Muscle of leg (tissue), 11 donors: ENCODE data around the gene NEGR1. TPM values are rescaled to one million over a fixed set of nuclear protein-coding genes. Genes with fewer than 3 reads are reported as not detected.
A peak's percentile ranks its signal among the peaks of the same experiment; 100 is the strongest.
"Not testable (repeated sequence)": the region's sequence is repeated elsewhere in the genome, so short reads cannot be mapped to it uniquely, and the experiment has no call there.

Experiments used
- DNase-seq: peaks from one replicate; pipeline ENCODE4 v3.0.0; 2013
- H3K27ac ChIP-seq: one replicate; pipeline ENCODE4 v1.5.1; 2013; ENCODE audit warnings: mild to moderate bottlenecking, low read length, control low read depth
- H3K27me3 ChIP-seq: one replicate; pipeline ENCODE4 v1.6.1; 2013; ENCODE audit warnings: low read length; ENCODE audit not compliant: control insufficient read depth, insufficient read depth
- H3K36me3 ChIP-seq: one replicate; pipeline ENCODE4 v1.6.1; 2013; ENCODE audit warnings: low read length; ENCODE audit not compliant: control insufficient read depth, insufficient read depth
- H3K4me1 ChIP-seq: one replicate; pipeline ENCODE4 v1.6.1; 2013; ENCODE audit warnings: low read length; ENCODE audit not compliant: control insufficient read depth, insufficient read depth
- H3K4me3 ChIP-seq: one replicate; pipeline ENCODE4 v1.5.1; 2013; ENCODE audit warnings: low read length, control low read depth
- H3K9me3 ChIP-seq: replicated peaks from 2 replicates; pipeline ENCODE4 v1.6.1; 2013; ENCODE audit warnings: low read depth, low read length; ENCODE audit not compliant: control insufficient read depth
- WGBS: methylation state at CpG from one replicate; pipeline ENCODE4 v1.1.5; 2013; ENCODE audit warnings: missing lambda C conversion rate; ENCODE audit not compliant: insufficient coverage; 5-methylcytosine and 5-hydroxymethylcytosine counted together
- polyA plus RNA-seq, 8 donors: library from polyadenylated mRNA; unstranded; fragments of 120-200 nt; gene quantifications; one replicate each; pipeline versions ENCODE4 v1.2.1 to v1.2.3, GENCODE V29; 2013; ENCODE audit warnings: inconsistent platforms in 1 of 8, low replicate concordance in 1 of 8; ENCODE audit not compliant: insufficient read length in 8 of 8, insufficient read depth in 1 of 8
- total RNA-seq: library from RNA; stranded (reverse); fragments of 120-200 nt; gene quantifications from one replicate; pipeline ENCODE4 v1.2.4, GENCODE V29; 2013

Gene NEGR1
- total and polyA plus RNA-seq, 9 donors = 15.5 to 24.1 (median 22.1) TPM

DNA sequence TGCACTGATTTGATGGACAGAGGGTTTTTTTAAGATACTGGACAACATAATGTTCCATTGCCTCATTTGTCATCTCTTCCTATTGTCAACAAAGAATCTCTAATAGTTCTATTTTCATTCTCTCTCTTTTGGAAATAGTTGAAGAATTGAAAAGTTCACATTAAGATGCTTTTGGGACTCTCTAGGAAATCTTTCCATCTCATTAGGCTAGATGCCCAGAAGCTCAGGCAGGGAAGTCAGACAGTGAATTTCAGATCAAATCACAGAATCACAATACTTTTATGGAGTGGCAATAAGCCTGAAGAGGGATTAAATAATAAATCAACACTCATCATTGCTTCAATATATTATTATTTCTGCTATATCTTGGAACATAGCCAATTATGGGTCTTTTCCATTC is 29.2 kb downstream of the NEGR1 start:
- no peaks in the 10 kb centered on the region for H3K27me3 ChIP-seq
- no peaks in the 10 kb centered on the region for H3K36me3 ChIP-seq
- no peak overlapping the region for H3K4me3 ChIP-seq
- peak; percentile 90 for DNase-seq
- no peaks in the 10 kb centered on the region for H3K9me3 ChIP-seq
- no peaks in the 10 kb centered on the region for H3K4me1 ChIP-seq
- H3K27ac ChIP-seq = no peak overlapping the region

DNA sequence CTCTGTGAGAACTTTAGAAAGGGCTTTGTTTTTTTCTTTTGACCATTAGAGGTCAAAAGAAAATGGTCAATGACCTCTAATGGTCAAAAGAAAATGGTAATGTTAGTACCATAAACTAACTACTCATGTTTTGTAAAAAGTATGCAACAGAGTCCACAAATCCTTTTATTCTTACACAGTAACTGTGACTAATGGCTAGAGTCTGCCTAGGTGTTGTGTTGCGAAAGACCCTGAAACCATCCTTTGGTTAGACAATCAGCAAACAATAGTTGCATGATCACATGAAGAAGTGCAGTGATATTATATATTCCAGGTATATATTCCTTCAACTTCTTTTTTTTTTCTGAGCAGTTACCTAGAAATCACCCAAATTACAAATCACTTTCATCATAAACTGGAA is 40.9 kb downstream of the NEGR1 start:
- no peaks in the 10 kb centered on the region for H3K36me3 ChIP-seq
- no peaks in the 10 kb centered on the region for H3K9me3 ChIP-seq
- WGBS = no CpG with 5 or more reads among the region's 1 CpG
- no peaks in the 10 kb centered on the region for H3K27me3 ChIP-seq
- H3K4me3 ChIP-seq = no peak overlapping the region
- no peaks in the 10 kb centered on the region for H3K4me1 ChIP-seq
- DNase-seq = no peak
- no peak overlapping the region for H3K27ac ChIP-seq

DNA sequence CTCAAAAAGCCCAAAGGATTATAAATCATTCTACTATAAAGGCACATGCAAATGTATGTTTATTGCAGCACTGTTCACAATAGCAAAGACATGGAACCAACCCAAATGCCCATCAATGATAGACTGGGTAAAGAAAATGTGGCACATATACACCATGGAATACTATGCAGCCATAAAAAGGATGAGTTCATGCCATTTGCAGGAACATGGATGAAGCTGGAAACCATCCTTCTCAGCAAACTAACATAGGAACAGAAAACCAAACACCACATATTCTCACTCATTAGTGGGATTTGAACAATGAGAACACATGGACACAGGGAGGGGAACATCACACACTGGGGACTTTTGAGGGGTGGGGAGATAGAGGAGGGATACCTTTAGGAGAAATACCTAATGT is 46.4 kb downstream of the NEGR1 start:
- not testable (repeated sequence) for H3K4me1 ChIP-seq, DNase-seq, H3K9me3 ChIP-seq, H3K4me3 ChIP-seq, H3K36me3 ChIP-seq, H3K27me3 ChIP-seq, H3K27ac ChIP-seq

DNA sequence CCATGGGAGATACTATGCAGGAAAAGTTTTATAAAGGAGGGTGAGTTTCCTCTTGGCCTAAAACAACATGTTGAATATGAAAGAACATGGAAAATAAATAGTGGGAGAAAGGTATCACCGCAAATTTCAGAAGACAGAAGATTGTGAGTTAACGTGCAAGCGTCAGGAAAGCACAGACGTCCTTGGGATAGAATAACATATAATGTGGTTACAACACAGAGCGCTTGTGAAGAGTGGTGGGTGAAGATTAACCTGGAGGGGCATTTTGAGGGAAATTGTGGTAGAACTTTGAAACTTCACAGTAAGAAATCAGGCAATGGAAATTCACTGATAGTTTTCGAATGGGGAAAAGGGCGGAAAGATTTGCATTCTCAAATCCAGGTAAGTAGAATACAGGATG is 47.3 kb downstream of the NEGR1 start:
- H3K4me3 ChIP-seq = no peak overlapping the region
- H3K27me3 ChIP-seq = no peaks in the 10 kb centered on the region
- H3K4me1 ChIP-seq = no peaks in the 10 kb centered on the region
- 88% methylated on average over 5 of the region's 7 CpGs for WGBS
- no peak for DNase-seq
- no peak overlapping the region for H3K27ac ChIP-seq
- H3K36me3 ChIP-seq = no peaks in the 10 kb centered on the region
- no peaks in the 10 kb centered on the region for H3K9me3 ChIP-seq

DNA sequence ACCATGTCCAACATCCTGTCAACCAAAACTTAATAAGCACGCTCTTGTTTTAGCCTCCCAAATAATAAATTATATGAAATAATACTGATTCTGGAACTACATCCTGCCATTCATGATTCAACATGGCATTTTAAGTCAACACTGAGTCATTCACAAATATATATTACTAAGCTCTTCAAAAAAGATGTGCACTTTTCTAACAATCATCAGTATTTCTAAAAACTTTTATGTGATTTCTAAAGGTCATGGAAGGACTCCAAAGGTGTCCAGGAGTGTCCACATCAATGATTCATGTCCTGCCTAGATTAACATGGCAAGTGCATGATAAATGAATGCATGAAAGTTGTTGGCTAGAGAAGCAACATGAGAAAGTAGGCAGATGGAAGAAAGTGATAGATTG is 51.6 kb downstream of the NEGR1 start:
- Histone ChIP-seq H3K27me3 (no peaks in the 10 kb centered on the region), H3K9me3 (no peaks in the 10 kb centered on the region), H3K4me1 (no peaks in the 10 kb centered on the region), H3K27ac (no peak overlapping the region), H3K36me3 (no peaks in the 10 kb centered on the region), H3K4me3 (no peak overlapping the region)
- no peak for DNase-seq
- WGBS = no CpG with 5 or more reads among the region's 1 CpG

DNA sequence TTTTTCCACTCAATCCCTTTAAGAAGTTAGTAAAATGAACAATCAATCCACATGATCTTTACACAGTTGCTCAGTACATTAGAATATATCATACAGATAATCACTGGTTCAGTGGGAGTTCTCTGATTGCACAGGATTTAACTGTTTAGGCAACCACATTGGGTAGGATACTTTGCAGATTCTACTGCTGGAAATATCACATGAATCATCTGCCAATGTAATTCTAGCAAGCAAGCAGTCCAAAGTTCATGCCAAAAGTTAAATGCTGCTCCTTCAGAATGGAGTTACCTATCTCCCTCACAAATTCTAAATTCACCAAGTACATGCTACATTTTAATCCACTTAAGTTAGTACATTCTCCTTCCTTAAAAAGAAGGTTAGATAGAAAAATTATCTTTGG is 52.4 kb downstream of the NEGR1 start:
- no peaks in the 10 kb centered on the region for H3K27me3 ChIP-seq
- H3K9me3 ChIP-seq = no peaks in the 10 kb centered on the region
- H3K27ac ChIP-seq = no peak overlapping the region
- H3K4me1 ChIP-seq = no peaks in the 10 kb centered on the region
- peak; percentile 1 for DNase-seq
- H3K4me3 ChIP-seq = no peak overlapping the region
- no peaks in the 10 kb centered on the region for H3K36me3 ChIP-seq

DNA sequence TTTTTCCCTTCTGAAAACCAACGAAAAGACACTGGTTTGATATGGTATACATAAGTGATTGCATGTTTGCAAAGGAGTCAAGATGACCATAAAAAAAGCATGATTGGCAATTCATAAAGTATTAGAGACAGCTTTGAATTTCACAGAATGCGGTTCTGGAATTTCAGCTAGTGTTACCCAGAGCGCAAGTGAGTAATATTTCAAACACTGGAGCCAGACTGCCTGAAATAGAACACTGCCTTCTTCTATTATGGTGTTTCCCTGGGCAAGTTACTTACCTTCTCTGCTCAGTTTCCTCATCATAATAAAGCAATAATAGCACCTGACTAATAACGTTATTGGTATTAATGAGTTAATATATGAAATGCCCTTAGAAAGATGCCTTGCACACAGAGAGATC is 54.7 kb downstream of the NEGR1 start:
- H3K36me3 ChIP-seq = no peaks in the 10 kb centered on the region
- no peaks in the 10 kb centered on the region for H3K27me3 ChIP-seq
- no peaks in the 10 kb centered on the region for H3K9me3 ChIP-seq
- DNase-seq = no peak
- no peak overlapping the region for H3K27ac ChIP-seq
- H3K4me1 ChIP-seq = no peaks in the 10 kb centered on the region
- WGBS = no CpG with 5 or more reads among the region's 4 CpGs
- H3K4me3 ChIP-seq = no peak overlapping the region

DNA sequence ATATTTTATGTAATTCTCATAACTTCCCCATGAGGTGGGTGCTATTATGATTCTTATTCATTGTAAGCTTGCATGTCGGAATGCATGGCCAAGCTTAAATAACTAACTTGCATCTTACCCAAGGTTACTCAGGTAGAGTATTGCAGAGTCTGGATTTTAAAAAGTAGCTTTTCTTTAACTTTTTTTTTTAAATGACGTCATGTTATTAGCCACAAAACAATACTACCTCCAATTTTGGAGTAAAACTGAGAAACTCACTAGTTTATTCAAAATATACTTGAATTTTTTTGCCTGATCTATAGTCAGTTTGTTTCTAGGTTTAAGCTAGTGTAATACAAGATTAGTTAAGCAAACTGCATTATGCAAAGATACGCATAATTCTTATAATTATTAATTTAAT is 57.8 kb downstream of the NEGR1 start:
- no peak overlapping the region for H3K4me3 ChIP-seq
- no peaks in the 10 kb centered on the region for H3K27me3 ChIP-seq
- DNase-seq = no peak
- H3K4me1 ChIP-seq = no peaks in the 10 kb centered on the region
- no peaks in the 10 kb centered on the region for H3K36me3 ChIP-seq
- no peaks in the 10 kb centered on the region for H3K9me3 ChIP-seq
- no CpG with 5 or more reads among the region's 3 CpGs for WGBS
- no peak overlapping the region for H3K27ac ChIP-seq

DNA sequence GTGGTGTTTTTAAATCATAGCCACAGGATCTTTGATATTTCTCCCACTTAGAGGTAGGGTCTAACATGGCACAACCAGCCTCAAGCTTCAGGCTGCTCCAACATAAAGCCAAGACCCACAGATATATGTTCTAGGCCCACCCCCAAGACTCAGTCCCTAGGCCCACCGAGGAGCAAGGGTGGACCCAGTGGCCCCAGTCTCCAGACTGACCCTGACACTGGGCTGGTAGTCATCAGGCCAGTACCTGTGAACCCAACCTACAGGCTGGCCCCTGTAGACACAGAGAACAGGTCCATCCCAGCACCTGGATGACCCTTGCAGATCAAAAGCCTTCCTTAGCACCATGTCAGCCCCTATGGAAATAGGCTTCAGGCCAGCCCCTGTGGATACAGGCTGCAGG is 60.5 kb downstream of the NEGR1 start:
- no peaks in the 10 kb centered on the region for H3K9me3 ChIP-seq
- H3K27ac ChIP-seq = no peak overlapping the region
- no peaks in the 10 kb centered on the region for H3K36me3 ChIP-seq
- no peaks in the 10 kb centered on the region for H3K4me1 ChIP-seq
- no peak overlapping the region for H3K4me3 ChIP-seq
- DNase-seq = no peak
- 83% methylated on average over 1 of the region's 1 CpG for WGBS
- H3K27me3 ChIP-seq = no peaks in the 10 kb centered on the region

DNA sequence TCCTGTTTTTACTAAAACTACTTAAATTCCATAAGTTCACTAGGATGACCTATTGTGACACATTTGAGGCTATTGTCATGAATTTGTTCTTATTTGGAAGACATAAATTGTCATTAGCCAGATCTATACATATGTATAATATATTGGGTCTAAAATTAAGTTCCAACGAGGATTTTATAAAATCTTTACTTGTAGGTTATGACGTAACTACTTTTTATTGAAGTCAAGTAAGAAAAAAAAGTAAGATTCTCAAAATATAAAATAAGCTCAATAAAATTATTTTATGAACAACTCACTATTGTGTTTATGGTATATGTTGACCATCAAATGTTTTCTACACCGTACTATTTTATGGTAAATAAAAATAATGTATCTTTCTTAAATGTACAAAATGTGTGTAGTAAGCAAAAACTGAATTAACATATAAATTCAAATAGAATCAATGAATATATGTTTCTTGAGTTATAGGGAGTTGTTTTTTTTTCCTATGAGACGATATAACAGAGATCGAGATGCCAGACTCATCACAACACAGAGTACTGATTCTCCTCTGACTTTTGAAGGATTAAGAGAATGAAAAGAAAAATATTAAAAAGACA is 64.1 kb downstream of the NEGR1 start:
- no peaks in the 10 kb centered on the region for H3K9me3 ChIP-seq
- H3K4me1 ChIP-seq = no peaks in the 10 kb centered on the region
- no CpG with 5 or more reads among the region's 5 CpGs for WGBS
- no peak for DNase-seq
- no peaks in the 10 kb centered on the region for H3K27me3 ChIP-seq
- no peaks in the 10 kb centered on the region for H3K36me3 ChIP-seq
- no peak overlapping the region for H3K27ac ChIP-seq
- no peak overlapping the region for H3K4me3 ChIP-seq

DNA sequence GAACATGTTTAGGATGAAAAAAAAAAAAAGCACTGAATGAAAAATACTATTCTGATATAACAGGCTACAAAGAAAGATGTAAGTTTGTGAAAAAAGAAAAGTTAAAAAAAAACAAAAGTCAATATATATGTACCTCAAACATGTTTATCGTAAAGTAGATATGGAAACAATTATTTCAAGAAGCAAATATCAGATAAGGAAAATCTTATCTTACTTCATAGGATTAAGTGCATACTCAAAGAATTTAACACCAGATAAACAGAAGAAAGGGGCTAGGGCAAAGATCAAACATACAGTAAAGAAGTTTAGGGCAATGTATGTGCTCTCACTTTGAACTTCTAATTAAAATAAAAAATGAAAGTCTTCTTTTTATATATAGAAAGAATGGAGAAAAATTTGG is 75.3 kb downstream of the NEGR1 start:
- no peak for DNase-seq
- Histone ChIP-seq H3K27ac (no peak overlapping the region), H3K36me3 (no peaks in the 10 kb centered on the region), H3K4me3 (no peak overlapping the region), H3K9me3 (no peaks in the 10 kb centered on the region), H3K4me1 (no peaks in the 10 kb centered on the region), H3K27me3 (no peaks in the 10 kb centered on the region)
- no CpG with 5 or more reads among the region's 1 CpG for WGBS
